Activated CD4-positive, alpha-beta T cell treated with anti-CD3 and anti-CD28 coated beads, Interleukin-2, Interleukin-4, amounts not matched to agents 100 ng/mL and 50 ng/mL, durations not matched to agents 16 hours and 8 hours (primary cell): ENCODE results near the gene GALNT14.
"Not testable (repeated sequence)": the region's sequence is repeated elsewhere in the genome, so short reads cannot be mapped to it uniquely, and the experiment has no call there.

Source experiments
- DNase-seq: peaks from one replicate; pipeline ENCODE4 v3.0.0-alpha.2; 2020; ENCODE audit warnings: low spot score

Gene GALNT14

GRCh38 chr2:30939364-30939763 lies 198.9 kb downstream of the GALNT14 start:
- DNase-seq: no peak

GRCh38 chr2:30938196-30938595 lies 200.0 kb downstream of the GALNT14 start:
- no peak for DNase-seq

- DNase-seq: no peak
These were observed 201.3 kb downstream of the GALNT14 start for GRCh38 chr2:30936977-30937376.

- no peak for DNase-seq
These were observed 202.4 kb downstream of the GALNT14 start for GRCh38 chr2:30935795-30936194.

GRCh38 chr2:30934066-30934465 lies 204.2 kb downstream of the GALNT14 start:
- no peak for DNase-seq

- DNase-seq: no peak
These were observed 204.7 kb downstream of the GALNT14 start for GRCh38 chr2:30933496-30933895.

GRCh38 chr2:30932870-30933269 lies 205.4 kb downstream of the GALNT14 start:
- no peak for DNase-seq

- DNase-seq: no peak
These were observed 206.3 kb downstream of the GALNT14 start for GRCh38 chr2:30931841-30932407.

- DNase-seq: no peak
These were observed 207.5 kb downstream of the GALNT14 start for GRCh38 chr2:30930716-30931115.

GRCh38 chr2:30927465-30928075 lies 210.7 kb downstream of the GALNT14 start:
- no peak for DNase-seq

GRCh38 chr2:30926606-30927005 lies 211.6 kb downstream of the GALNT14 start:
- no peak for DNase-seq

GRCh38 chr2:30923623-30924022 lies 214.6 kb downstream of the GALNT14 start:
- no peak for DNase-seq

- no peak for DNase-seq
These were observed 217.7 kb downstream of the GALNT14 start for GRCh38 chr2:30920511-30920910.

GRCh38 chr2:30915486-30915885 lies 222.8 kb downstream of the GALNT14 start:
- DNase-seq: no peak

- no peak for DNase-seq
These were observed 223.8 kb downstream of the GALNT14 start for GRCh38 chr2:30914456-30914855.

- DNase-seq: no peak
These were observed 226.2 kb downstream of the GALNT14 start for GRCh38 chr2:30912056-30912455.

- DNase-seq: no peak
These were observed 226.9 kb downstream of the GALNT14 start for GRCh38 chr2:30911327-30911726.

GRCh38 chr2:30910686-30911085 lies 227.6 kb downstream of the GALNT14 start:
- DNase-seq: no peak

GRCh38 chr2:30904437-30904836 lies 233.8 kb downstream of the GALNT14 start:
- not testable (repeated sequence) for DNase-seq

GRCh38 chr2:30903326-30903725 lies 234.9 kb downstream of the GALNT14 start:
- DNase-seq: no peak

- no peak for DNase-seq
These were observed 237.9 kb downstream of the GALNT14 start for GRCh38 chr2:30900381-30900780.

GRCh38 chr2:30899516-30900054 lies 238.7 kb downstream of the GALNT14 start:
- no peak for DNase-seq

- DNase-seq: no peak
These were observed 240.7 kb downstream of the GALNT14 start for GRCh38 chr2:30897539-30897938.
